IPS DF 6.9 (cell line): Measurements from ENCODE around the gene ANKRD44.

ENCODE experiments used
- DNase-seq: peaks from one replicate; pipeline ENCODE4 v3.0.0-alpha.2; 2013; ENCODE audit warnings: low read depth, low spot score
- H3K27ac ChIP-seq: one replicate; pipeline ENCODE4 v1.5.1; 2013; ENCODE audit warnings: low read length, control low read depth
- H3K27me3 ChIP-seq: 2 replicates; pipeline ENCODE4 v1.6.1; 2013; ENCODE audit warnings: mild to moderate bottlenecking, low read length; ENCODE audit not compliant: control insufficient read depth, insufficient read depth
- H3K36me3 ChIP-seq: 2 replicates; pipeline ENCODE4 v1.6.1; 2013; ENCODE audit warnings: low read length; ENCODE audit not compliant: control insufficient read depth, insufficient read depth
- H3K4me1 ChIP-seq: 2 replicates; pipeline ENCODE4 v1.6.1; 2013; ENCODE audit warnings: low read length; ENCODE audit not compliant: control insufficient read depth, insufficient read depth
- H3K4me3 ChIP-seq: 2 replicates; pipeline ENCODE4 v1.5.1; 2013; ENCODE audit warnings: mild to moderate bottlenecking, low read length
- H3K9me3 ChIP-seq: 2 replicates; pipeline ENCODE4 v1.6.1; 2013; ENCODE audit warnings: low read length, inconsistent platforms; ENCODE audit not compliant: control insufficient read depth, insufficient read depth
- WGBS: extraction: QIAGEN DNeasy Blood & Tissue Kit; methylation state at CpG from one replicate; pipeline ENCODE4 v1.1.7; 2013; ENCODE audit warnings: mixed read lengths, missing lambda C conversion rate; ENCODE audit not compliant: insufficient read length, insufficient coverage; 5-methylcytosine and 5-hydroxymethylcytosine counted together

The ANKRD44 gene

DNA sequence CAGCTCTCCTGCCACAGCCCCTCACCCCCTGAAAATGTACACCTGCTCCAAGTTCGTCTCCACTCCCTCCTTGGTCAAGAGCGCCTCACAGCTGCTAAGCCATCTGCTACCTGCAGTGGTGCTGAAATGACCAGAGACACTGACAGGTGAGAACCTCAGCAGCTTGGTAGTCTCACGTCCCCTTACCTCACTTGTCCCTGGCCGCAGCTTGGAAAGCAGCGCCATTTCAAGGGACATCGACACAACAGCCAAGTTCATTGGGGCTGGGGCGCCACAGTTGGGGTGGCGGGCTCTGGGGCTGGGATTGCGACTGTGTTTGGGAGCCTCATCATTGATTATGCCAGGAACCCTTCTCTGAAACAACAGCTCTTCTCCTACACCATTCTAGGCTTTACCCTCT is 47.5 kb downstream of the ANKRD44 start:
- no CpG with 5 or more reads among the region's 9 CpGs for WGBS

DNA sequence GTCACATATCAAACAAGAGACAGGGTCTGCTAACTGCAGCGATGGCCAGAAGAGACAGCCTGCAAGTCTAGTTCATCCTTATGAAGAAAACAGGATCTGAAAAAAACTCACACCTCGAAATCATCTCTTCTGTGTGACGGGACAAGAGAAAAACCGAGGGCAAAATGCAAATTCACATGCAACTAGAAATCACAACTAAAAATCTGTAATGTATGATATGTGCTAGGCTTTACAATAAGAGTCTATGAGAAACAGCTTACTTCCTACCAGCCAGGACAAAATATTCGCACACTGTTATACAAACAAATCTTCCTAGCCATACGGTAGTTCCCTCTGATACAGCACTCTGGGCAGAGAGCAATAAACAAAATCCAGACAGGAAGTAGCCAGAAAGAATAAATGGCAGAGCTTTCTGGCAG is 48.8 kb downstream of the ANKRD44 start:
- no peaks in the 10 kb centered on the region for H3K4me1 ChIP-seq
- H3K27me3 ChIP-seq: no peaks in the 10 kb centered on the region
- no CpG with 5 or more reads among the region's 6 CpGs for WGBS
- DNase-seq: no peak
- no peaks in the 10 kb centered on the region for H3K36me3 ChIP-seq
- no peak overlapping the region for H3K27ac ChIP-seq
- H3K4me3 ChIP-seq: no peak overlapping the region
- no peaks in the 10 kb centered on the region for H3K9me3 ChIP-seq

More for the DNA sequence above, 47.5 kb downstream of the ANKRD44 start:
- H3K4me3 ChIP-seq: no peak overlapping the region
- no peaks in the 10 kb centered on the region for H3K4me1 ChIP-seq
- no peak overlapping the region for H3K27ac ChIP-seq
- H3K9me3 ChIP-seq: no peaks in the 10 kb centered on the region
- DNase-seq: no peak
- H3K27me3 ChIP-seq: no peaks in the 10 kb centered on the region
- H3K36me3 ChIP-seq: no peaks in the 10 kb centered on the region

DNA sequence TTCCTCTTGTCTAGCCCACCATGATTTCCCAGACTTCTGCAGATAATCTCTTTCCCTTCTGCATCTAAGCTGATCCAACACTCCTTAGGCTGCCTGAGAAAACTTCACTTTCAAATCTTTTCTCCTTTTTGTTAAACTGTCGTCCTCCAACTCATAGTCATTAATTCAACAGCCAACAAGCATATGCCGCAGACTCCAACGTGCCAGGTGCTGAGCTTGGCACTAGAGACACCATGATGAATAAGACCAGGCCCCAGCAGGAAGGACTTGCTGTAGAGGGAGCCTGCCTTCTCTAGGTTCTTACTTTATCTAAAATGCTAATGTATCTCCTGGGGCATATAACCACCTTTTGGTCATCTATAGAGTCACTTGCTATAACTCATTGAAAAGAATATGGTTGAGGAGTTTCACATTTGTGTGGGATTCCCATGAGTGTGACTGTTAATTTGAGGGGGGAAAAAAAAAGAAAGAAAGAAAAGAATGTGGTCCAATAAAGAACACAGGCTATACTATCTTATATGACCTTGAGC is 51.0 kb downstream of the ANKRD44 start:
- H3K27ac ChIP-seq: no peak overlapping the region
- no peaks in the 10 kb centered on the region for H3K27me3 ChIP-seq
- H3K36me3 ChIP-seq: no peaks in the 10 kb centered on the region
- H3K4me3 ChIP-seq: no peak overlapping the region
- H3K9me3 ChIP-seq: no peaks in the 10 kb centered on the region
- no peaks in the 10 kb centered on the region for H3K4me1 ChIP-seq
- DNase-seq: no peak
- no CpG with 5 or more reads among the region's 3 CpGs for WGBS

DNA sequence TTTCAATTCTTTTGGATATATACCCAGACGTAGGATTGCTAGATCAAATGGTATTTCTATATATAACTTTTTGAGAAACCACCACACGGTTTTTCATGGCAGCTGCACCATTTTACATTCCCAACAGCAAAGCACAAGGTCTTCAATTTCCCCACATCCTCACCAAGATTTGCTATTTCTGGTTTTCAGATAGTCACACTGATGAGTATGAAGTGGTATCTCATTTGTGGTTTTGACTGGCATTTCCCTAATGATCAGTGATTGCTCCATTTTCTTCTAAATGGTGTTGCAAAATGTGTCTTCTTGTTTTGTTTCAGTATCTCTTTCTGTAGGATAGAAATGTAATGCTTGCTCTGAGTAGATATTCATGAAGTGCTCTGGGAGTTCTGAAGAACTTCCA is 52.0 kb downstream of the ANKRD44 start:
- DNase-seq: no peak
- Histone ChIP-seq H3K27me3 (no peaks in the 10 kb centered on the region), H3K9me3 (no peaks in the 10 kb centered on the region), H3K36me3 (no peaks in the 10 kb centered on the region), H3K4me1 (no peaks in the 10 kb centered on the region), H3K27ac (no peak overlapping the region), H3K4me3 (no peak overlapping the region)
- WGBS: no CpG with 5 or more reads among the region's 2 CpGs

DNA sequence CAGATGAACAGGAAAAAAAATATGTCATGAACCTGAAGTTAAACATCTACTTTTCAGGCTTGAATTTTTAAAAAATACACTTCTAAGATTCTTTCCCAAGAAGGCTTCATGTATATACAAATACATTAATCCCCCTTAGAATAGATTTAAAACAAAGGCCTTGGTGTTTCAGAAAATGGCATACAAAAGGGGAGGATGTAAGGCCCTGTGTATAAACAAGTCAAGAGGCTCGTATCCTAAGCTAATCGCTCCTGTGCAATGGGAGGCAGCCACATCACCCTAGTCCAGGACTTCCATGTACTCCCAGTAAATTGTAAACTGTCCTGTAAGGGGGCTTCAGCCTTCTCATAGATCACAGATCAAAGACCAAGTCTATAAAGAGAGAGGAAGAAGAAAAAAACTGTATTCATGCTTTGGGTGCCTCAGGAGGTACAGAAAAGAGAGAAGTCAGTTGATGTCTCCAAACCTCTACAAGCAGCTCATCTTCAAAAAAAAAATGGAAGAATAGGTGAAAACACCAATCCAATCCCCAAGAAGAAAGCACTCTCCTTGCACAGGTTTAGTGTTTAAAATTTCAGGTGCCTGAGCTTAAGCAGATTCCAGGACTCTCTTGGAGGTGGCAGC is 53.9 kb downstream of the ANKRD44 start:
- WGBS: no CpG with 5 or more reads among the region's 2 CpGs

DNA sequence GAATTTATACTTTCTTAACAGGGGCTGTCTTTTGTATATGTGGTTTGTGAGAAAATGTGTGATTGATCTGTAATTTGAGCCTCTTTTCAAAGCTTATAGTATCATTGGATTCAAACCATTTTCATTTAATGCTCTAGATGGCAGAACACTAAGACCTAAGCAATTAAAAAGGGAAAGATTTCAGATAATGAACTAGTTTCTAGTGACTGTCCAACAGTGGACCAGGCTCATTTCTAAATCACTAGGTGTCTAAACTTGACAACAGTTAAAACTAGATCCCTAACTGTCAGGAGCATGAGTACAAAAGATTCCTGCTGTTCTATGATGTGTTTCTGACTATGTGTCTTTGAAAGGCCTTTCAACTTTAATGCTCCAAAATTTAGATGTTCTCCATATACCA is 54.6 kb downstream of the ANKRD44 start:
- Histone ChIP-seq H3K4me1 (no peaks in the 10 kb centered on the region), H3K4me3 (no peak overlapping the region)

More for the DNA sequence above, 53.9 kb downstream of the ANKRD44 start:
- Histone ChIP-seq H3K4me3 (no peak overlapping the region), H3K36me3 (no peaks in the 10 kb centered on the region), H3K27ac (no peak overlapping the region), H3K9me3 (no peaks in the 10 kb centered on the region), H3K4me1 (no peaks in the 10 kb centered on the region), H3K27me3 (no peaks in the 10 kb centered on the region)
- DNase-seq: no peak

DNA sequence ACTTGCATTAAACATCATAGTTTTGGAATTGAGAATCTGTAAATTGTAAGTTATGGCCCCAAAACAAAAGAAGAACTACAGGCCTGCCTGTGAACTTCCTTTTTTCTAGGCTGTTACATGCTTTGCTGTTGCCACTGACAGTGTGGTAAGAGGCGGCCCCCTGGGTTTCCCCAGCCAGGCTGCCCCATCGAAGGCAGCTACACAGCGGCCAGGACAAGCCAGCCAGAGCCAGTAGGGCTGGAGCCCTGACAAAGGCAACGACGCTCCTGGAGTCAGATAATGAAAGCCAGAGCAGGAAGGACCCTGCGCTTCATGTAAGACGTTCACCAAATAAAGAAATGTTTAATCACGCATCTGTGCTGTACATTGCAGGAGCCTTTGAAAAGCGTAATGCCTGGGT is 55.0 kb downstream of the ANKRD44 start:
- no peak for DNase-seq
- no peaks in the 10 kb centered on the region for H3K9me3 ChIP-seq
- no peaks in the 10 kb centered on the region for H3K4me1 ChIP-seq
- no peaks in the 10 kb centered on the region for H3K36me3 ChIP-seq
- WGBS: no CpG with 5 or more reads among the region's 9 CpGs
- H3K27ac ChIP-seq: no peak overlapping the region
- no peak overlapping the region for H3K4me3 ChIP-seq
- no peaks in the 10 kb centered on the region for H3K27me3 ChIP-seq

More for the DNA sequence above, 54.6 kb downstream of the ANKRD44 start:
- H3K9me3 ChIP-seq: no peaks in the 10 kb centered on the region
- no peaks in the 10 kb centered on the region for H3K36me3 ChIP-seq
- H3K27ac ChIP-seq: no peak overlapping the region
- no peak for DNase-seq
- H3K27me3 ChIP-seq: no peaks in the 10 kb centered on the region

DNA sequence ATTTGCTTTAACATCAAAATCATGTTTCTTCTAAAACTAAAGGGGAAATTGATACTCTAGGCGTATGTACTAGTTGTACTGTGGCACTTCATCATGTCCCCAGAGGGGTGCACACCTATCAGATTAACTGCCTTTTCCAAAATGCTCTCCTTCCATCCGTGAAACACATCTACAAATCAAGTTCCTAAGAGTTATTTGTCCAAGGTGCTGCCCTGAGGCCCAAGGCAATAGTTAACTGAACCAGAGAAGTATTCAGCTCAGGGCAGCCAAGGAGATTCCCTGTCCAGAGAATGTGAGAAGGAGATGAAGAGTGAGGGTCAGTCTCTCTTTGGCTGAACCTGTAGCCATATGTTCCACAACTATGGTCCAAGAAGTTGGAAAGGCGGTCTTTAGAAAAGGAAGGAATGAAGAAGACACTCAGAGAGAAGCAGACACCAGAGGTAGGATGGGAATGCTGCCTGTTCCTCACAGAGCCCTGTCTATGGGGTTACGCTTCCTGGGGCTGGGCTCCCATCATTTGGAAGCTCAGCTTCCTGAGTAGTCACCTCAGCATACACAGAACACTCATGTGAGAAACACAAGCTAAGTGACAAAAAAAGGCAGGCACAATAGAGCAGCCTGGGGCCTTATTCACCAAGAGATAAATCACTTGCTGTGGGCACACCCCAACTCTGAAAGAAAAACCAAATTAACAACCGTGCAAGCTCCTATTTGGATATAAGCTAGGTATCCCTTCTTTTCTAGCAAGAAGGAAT is 55.6 kb downstream of the ANKRD44 start:
- no peak for DNase-seq
- no CpG with 5 or more reads among the region's 5 CpGs for WGBS
- no peaks in the 10 kb centered on the region for H3K36me3 ChIP-seq
- H3K27ac ChIP-seq: no peak overlapping the region
- no peaks in the 10 kb centered on the region for H3K9me3 ChIP-seq
- H3K4me1 ChIP-seq: no peaks in the 10 kb centered on the region
- H3K27me3 ChIP-seq: no peaks in the 10 kb centered on the region
- no peak overlapping the region for H3K4me3 ChIP-seq

DNA sequence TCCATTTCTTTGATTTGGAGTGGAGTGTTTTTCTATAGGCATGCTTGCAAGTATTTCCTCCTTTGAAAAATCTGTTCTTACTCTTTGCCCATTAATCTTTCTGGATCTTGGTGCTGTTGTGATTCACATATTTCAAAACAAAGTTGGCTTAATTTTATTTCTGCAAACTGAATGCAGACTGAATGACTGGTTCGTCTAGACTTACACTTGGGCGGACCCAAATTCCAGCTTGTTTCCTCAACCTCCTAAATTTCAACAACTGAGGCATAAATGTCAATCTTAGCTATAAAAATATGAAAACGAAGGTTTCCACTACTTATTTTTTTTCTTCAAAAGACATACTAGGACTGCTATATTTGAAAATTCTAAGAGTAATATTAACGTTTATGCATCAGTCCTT is 59.0 kb downstream of the ANKRD44 start:
- no peak overlapping the region for H3K27ac ChIP-seq

DNA sequence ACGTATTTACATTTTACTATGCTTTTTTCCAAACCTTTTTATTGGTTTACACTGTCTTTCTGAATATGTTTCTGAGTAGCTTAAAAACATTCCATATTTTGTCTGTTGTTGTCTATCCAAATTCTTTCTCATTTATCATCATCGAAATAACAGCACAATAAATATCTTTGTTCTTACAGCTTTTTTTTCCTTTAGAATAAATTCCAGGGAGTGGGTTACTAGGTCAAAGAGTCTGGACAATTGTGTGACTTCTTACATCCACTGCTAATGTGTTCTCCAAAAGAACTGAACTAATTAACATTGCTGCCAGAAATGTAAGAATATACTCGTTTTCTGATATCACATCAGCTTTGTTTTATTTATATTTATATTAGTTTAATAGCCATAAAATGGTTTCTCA is 59.4 kb downstream of the ANKRD44 start:
- no peaks in the 10 kb centered on the region for H3K36me3 ChIP-seq
- H3K4me1 ChIP-seq: no peaks in the 10 kb centered on the region
- no peaks in the 10 kb centered on the region for H3K9me3 ChIP-seq
- WGBS: 100% methylated on average over 1 of the region's 3 CpGs
- DNase-seq: no peak
- H3K27me3 ChIP-seq: no peaks in the 10 kb centered on the region
- H3K27ac ChIP-seq: no peak overlapping the region
- H3K4me3 ChIP-seq: no peak overlapping the region

More for the DNA sequence above, 59.0 kb downstream of the ANKRD44 start:
- H3K36me3 ChIP-seq: no peaks in the 10 kb centered on the region
- no peak overlapping the region for H3K4me3 ChIP-seq
- no peak for DNase-seq
- H3K27me3 ChIP-seq: no peaks in the 10 kb centered on the region
- H3K4me1 ChIP-seq: no peaks in the 10 kb centered on the region
- no CpG with 5 or more reads among the region's 4 CpGs for WGBS
- no peaks in the 10 kb centered on the region for H3K9me3 ChIP-seq

DNA sequence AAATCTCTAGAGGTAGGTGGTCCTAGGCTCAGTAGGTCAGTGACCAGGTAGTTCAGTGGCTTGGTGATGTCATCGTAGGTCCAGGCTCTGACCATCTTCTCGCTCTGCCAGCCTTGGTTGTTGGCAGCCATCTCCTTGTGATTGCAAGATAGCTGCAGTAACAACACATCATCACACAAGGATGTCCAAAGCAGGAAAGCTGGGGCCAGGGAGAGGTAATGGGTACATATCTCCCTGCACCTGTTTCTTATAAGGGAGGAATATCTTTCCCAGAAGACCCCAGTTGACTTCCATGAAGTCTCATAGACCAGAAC is 60.5 kb downstream of the ANKRD44 start:
- no peak for DNase-seq
- no CpG with 5 or more reads among the region's 2 CpGs for WGBS
- H3K4me1 ChIP-seq: no peaks in the 10 kb centered on the region
- no peaks in the 10 kb centered on the region for H3K27me3 ChIP-seq
- no peak overlapping the region for H3K27ac ChIP-seq
- H3K4me3 ChIP-seq: no peak overlapping the region
- H3K9me3 ChIP-seq: no peaks in the 10 kb centered on the region
- H3K36me3 ChIP-seq: no peaks in the 10 kb centered on the region
